IgD-negative memory B cell (primary cell): ENCODE measurements around the gene SP110. TPM values are rescaled to one million over a fixed set of nuclear protein-coding genes. Genes with fewer than 3 reads are reported as not detected.
A peak's percentile ranks its signal among the peaks of the same experiment; 100 is the strongest.
"Not testable (repeated sequence)": the region's sequence is repeated elsewhere in the genome, so short reads cannot be mapped to it uniquely, and the experiment has no call there.

ENCODE experiments used
- H3K27ac Mint-ChIP-seq, 3 donors: one replicate each; pipeline ENCODE4 v1.8.0; 2020 to 2022; ENCODE audit warnings: mild to moderate bottlenecking in 3 of 3, mixed read lengths in 3 of 3, moderate library complexity in 1 of 3
- H3K27me3 Mint-ChIP-seq: one replicate; pipeline ENCODE4 v1.8.0; 2021; ENCODE audit warnings: mixed read lengths
- H3K36me3 Mint-ChIP-seq: one replicate; pipeline ENCODE4 v1.8.0; 2020; ENCODE audit warnings: mild to moderate bottlenecking, mixed read lengths
- H3K4me1 Mint-ChIP-seq, 3 donors: one replicate each; pipeline ENCODE4 v1.8.0; 2020 to 2022; ENCODE audit warnings: mixed read lengths in 3 of 3, mild to moderate bottlenecking in 1 of 3
- H3K4me3 Mint-ChIP-seq, 4 donors: one replicate each; pipeline ENCODE4 v1.8.0; 2020 to 2022; ENCODE audit warnings: mild to moderate bottlenecking in 4 of 4, mixed read lengths in 4 of 4, moderate library complexity in 3 of 4
- H3K9me3 Mint-ChIP-seq, 3 donors: one replicate each; pipeline ENCODE4 v1.8.0; 2020 to 2021; ENCODE audit warnings: mixed read lengths in 3 of 3, mild to moderate bottlenecking in 1 of 3
- polyA plus RNA-seq: library from polyadenylated mRNA; unstranded; fragments of 300-500 nt; fragmentation: Illumina TruSeq; gene quantifications from one replicate; pipeline ENCODE4 v1.2.3, GENCODE V29; 2021

Gene SP110
- polyA plus RNA-seq, 1 donor from 2014 or later = 273 TPM

- Mint-ChIP-seq H3K4me3 (peak overlapping the region in 3 of 4 donors; percentile 77 to 90 (median 85)), H3K27ac (peak overlapping the region; percentile 5 to 85 (median 39)), H3K4me1 (peaks cover 44 to 59% (median 46%) of the 10 kb centered on the region in 3 donors), H3K27me3 (peaks cover 2% of the 10 kb centered on the region), H3K36me3 (peaks cover 24% of the 10 kb centered on the region), H3K9me3 (peaks cover 5 to 16% (median 6%) of the 10 kb centered on the region in 3 donors)
These were observed 14.4 kb upstream of the SP110 start for GRCh38 chr2:230234122-230234722.

- Mint-ChIP-seq H3K36me3 (peaks cover 18% of the 10 kb centered on the region), H3K27ac (peak overlapping the region; percentile 63 to 85 (median 82)), H3K27me3 (peaks cover 2% of the 10 kb centered on the region), H3K4me1 (peaks cover 50 to 70% (median 57%) of the 10 kb centered on the region in 3 donors), H3K9me3 (peaks cover 5 to 16% (median 6%) of the 10 kb centered on the region in 3 donors), H3K4me3 (peak overlapping the region; percentile 74 to 99 (median 94))
These were observed 11.5 kb upstream of the SP110 start for GRCh38 chr2:230231251-230231650.

DNA sequence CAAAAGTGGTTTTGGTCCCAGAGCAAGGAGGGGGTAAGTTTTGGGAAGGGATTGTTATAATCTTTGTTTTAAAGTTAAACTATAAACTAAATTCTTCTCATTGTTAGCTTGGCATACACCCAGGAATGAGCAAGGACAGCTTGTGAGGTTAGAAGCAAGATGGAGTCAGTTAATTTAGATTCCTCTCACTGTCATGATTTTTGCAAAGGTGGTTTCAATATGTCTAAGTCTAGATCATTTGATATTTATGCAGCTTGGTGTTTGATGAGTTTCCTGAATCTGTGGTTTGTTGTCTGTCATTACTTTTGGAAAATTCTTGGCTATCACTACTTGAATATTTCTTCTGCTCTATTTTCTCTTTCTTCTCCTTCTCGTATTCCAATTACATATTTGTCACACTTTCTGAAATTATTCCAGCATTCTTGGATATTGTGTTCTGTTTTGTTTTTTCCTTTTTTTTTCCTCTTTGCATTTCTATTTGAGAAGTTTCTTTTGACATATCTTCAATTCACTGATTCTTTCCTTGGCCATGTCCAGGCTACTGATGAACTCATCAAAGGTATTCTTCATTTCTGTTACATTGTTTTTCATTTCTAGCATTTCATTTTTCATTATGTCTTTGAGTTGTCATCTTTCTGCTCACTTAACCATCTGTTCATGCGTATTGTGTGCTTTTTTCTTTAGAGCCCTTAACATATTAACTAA is 10.9 kb upstream of the SP110 start:
- Mint-ChIP-seq H3K4me1 (peaks cover 50 to 67% (median 55%) of the 10 kb centered on the region in 3 donors), H3K27ac (peak overlapping the region; percentile 63 to 96 (median 85)), H3K4me3 (peak overlapping the region; percentile 94 to 99 (median 96)), H3K36me3 (peaks cover 18% of the 10 kb centered on the region), H3K27me3 (peaks cover 2% of the 10 kb centered on the region), H3K9me3 (peaks cover 5 to 16% (median 6%) of the 10 kb centered on the region in 3 donors)

GRCh38 chr2:230230087-230230486 is 10.3 kb upstream of the SP110 start:
- Mint-ChIP-seq H3K4me1 (peaks cover 46 to 66% (median 57%) of the 10 kb centered on the region in 3 donors), H3K27ac (peak overlapping the region; percentile 63 to 96 (median 85)), H3K27me3 (peaks cover 2% of the 10 kb centered on the region), H3K4me3 (peak overlapping the region; percentile 94 to 99 (median 96)), H3K9me3 (peaks cover 5 to 16% (median 6%) of the 10 kb centered on the region in 3 donors), H3K36me3 (peaks cover 18% of the 10 kb centered on the region)

DNA sequence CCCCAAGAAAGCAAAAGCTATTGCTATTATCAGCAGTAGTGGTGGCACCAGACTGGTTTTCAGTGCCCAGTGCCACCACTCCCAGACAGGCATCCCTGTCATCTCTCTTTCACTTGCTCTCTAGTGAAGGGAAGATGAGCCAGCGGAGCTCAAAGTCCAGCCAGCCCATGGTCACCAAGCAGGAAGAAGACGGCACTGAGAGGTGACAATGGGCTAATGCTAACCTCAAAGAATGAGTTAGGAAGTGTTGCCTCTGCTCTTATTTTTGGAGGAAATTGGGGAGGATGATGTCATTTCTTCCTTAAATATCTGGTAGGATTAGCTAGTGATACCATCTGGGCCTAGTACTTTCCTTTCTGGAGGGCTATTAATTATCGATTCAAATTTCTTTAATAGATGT is 7.4 kb upstream of the SP110 start:
- Mint-ChIP-seq H3K9me3 (peaks cover 5 to 16% (median 6%) of the 10 kb centered on the region in 3 donors), H3K4me1 (peaks cover 30 to 67% (median 62%) of the 10 kb centered on the region in 3 donors), H3K27me3 (peaks cover 1% of the 10 kb centered on the region), H3K36me3 (peaks cover 16% of the 10 kb centered on the region), H3K27ac (peak overlapping the region; percentile 87 to 95 (median 95)), H3K4me3 (peak overlapping the region; percentile 94 to 99 (median 96))

GRCh38 chr2:230226051-230226551 is 6.3 kb upstream of the SP110 start:
- Mint-ChIP-seq H3K27ac (peak overlapping the region; percentile 81 to 97 (median 97)), H3K36me3 (peaks cover 16% of the 10 kb centered on the region), H3K27me3 (no peaks in the 10 kb centered on the region), H3K9me3 (peaks cover 3 to 13% (median 5%) of the 10 kb centered on the region in 3 donors), H3K4me1 (peaks cover 27 to 65% (median 64%) of the 10 kb centered on the region in 3 donors), H3K4me3 (peak overlapping the region; percentile 84 to 99 (median 95))

DNA sequence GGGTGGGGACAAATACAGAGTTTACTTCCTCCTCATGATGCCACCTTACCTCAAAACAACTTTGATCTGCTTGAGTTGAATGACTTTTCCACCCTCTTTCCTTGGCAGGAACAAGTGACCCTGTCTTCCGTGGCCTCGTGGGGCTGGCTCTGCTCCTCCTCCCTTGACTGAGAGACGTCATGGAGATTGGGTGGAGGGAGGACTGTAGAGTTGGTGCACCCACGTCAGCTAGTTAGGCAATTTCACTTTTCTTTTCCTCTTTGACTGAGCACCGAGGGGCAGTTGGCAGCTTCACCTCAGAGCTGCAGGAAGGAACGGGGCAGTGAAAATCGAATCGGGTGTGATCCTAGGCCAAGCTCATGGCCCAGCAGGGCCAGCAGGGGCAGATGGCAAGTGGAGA is 5.7 kb upstream of the SP110 start, which contains the start of gene SP140:
TSS of gene SP140 (plus strand) at position 251 of the 400 bp plus-strand sequence. CDS start at position 360, 109 bp downstream.
- Mint-ChIP-seq H3K4me3 (peak within 1 kb of the TSS; percentile 84 to 99 (median 95)), H3K27me3 (no peaks in the 10 kb centered on the region), H3K36me3 (peaks cover 12% of the 10 kb centered on the region), H3K9me3 (peaks cover 0 to 7% (median 2%) of the 10 kb centered on the region in 3 donors), H3K27ac (peak within 1 kb of the TSS; percentile 81 to 97 (median 97)), H3K4me1 (peaks cover 21 to 60% (median 59%) of the 10 kb centered on the region in 3 donors)

GRCh38 chr2:230224458-230224857 is 4.7 kb upstream of the SP110 start:
- Mint-ChIP-seq H3K36me3 (peaks cover 4% of the 10 kb centered on the region), H3K4me1 (peaks cover 30 to 60% (median 59%) of the 10 kb centered on the region in 3 donors), H3K27ac (peak overlapping the region; percentile 81 to 97 (median 97)), H3K4me3 (peak overlapping the region; percentile 84 to 99 (median 95)), H3K9me3 (no peaks in the 10 kb centered on the region), H3K27me3 (no peaks in the 10 kb centered on the region)

DNA sequence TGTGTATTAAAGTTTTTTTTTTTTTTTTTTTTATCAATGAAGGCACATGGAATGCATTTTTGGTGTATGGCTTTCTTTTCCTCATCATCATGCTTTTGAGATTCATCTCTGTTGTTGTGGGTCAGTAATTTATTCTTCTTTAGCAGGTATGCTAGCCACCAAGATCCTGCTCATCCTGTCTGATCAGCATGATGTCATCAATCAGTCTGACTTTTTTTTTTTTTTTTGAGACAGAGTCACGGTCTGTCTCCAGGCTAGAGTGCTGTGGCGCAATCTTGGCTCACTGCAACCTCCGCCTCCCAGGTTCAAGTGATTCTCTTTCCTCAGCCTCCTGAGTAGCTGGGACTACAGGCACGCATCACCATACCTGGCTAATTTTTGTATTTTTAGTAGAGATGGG is 3.0 kb upstream of the SP110 start:
- not testable (repeated sequence) for H3K36me3 Mint-ChIP-seq, H3K9me3 Mint-ChIP-seq, H3K27me3 Mint-ChIP-seq
- Mint-ChIP-seq H3K4me1 (peaks cover 31 to 57% (median 57%) of the 10 kb centered on the region in 3 donors), H3K4me3 (peak overlapping the region; percentile 12 to 99 (median 50)), H3K27ac (peak overlapping the region; percentile 81 to 97 (median 94))

DNA sequence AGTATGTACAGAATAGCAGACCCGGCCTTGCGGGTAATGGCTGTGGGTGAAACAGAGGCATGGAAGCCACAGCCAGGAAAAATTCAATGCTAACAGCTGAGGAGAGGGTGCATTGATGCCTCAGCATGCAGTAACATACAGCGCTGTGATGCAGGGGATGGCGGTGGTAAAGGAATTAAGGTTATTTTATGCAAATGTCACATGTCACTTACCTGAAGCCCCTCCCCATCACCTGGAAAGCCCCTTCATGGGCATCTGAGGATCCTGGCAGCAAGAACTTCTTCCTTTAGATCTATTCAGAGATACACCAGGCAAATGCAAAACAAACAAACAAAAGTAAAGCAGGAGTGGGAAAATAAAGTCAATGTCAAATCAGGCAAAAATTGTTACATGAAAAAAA is 1.7 kb upstream of the SP110 start:
- H3K4me1 Mint-ChIP-seq = peaks cover 32 to 63% (median 61%) of the 10 kb centered on the region in 3 donors
- H3K4me3 Mint-ChIP-seq = peak overlapping the region; percentile 39 to 86 (median 50)
- H3K27me3 Mint-ChIP-seq = no peaks in the 10 kb centered on the region
- peak overlapping the region; percentile 21 to 95 (median 94) for H3K27ac Mint-ChIP-seq
- no peaks in the 10 kb centered on the region for H3K9me3 Mint-ChIP-seq
- peaks cover 6% of the 10 kb centered on the region for H3K36me3 Mint-ChIP-seq

DNA sequence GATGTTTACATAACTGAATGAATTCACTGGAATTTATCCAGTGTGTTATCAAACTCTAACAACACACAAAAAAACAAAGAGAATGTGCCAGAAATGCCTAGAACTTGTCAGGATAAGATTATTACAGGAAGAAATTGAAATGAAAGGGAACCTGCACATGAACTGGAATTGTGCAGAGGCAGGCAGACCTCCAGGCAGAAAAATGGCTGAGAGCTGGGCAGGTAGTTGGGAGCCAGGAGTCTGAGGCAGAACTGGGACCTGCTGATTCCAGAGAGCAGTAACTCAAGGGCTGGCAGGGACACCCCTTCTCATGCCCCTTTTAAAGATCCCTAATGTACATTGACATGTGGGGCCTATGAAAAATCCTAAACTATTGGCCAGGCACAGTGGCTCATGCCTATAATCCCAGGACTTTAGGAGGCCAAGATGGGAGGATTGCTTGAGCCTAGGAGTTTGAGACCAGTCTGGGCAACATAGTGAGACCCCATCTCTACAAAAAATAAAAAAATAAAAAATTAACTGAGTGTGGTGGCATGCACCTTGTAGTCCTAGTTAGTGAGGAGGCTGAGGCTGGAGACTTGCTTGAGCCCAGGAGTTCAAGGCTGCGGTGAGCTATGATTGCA is 674 bp upstream of the SP110 start:
- Mint-ChIP-seq H3K4me1 (peaks cover 32 to 70% (median 66%) of the 10 kb centered on the region in 3 donors), H3K27me3 (no peaks in the 10 kb centered on the region), H3K27ac (peak overlapping the region; percentile 86 to 99 (median 94)), H3K4me3 (peak overlapping the region; percentile 92 to 100 (median 98)), H3K9me3 (no peaks in the 10 kb centered on the region), H3K36me3 (peaks cover 12% of the 10 kb centered on the region)

DNA sequence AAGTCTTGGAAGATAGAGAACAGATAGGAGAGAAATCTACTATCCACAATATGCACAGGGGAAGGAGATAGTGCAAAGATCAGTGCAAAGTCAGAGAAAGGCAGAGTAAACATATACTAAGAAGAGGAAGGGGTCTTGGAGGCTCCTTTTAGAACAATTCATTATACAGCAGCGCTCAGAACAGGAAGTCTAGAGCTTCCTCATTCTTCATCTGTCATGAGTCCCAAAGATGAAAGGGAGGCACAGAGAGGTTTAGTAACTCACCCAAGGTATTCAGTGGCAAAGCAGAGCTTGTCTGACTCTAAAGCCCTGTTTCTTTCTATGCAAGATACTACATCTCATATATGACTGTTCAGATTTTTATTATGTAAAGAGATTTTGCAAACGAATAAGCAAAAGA is 1.4 kb downstream of the SP110 start:
- Mint-ChIP-seq H3K36me3 (peaks cover 14% of the 10 kb centered on the region), H3K27ac (peak overlapping the region; percentile 40 to 77 (median 76)), H3K9me3 (no peaks in the 10 kb centered on the region), H3K4me3 (peak overlapping the region; percentile 92 to 100 (median 98)), H3K4me1 (peaks cover 35 to 61% (median 50%) of the 10 kb centered on the region in 3 donors), H3K27me3 (no peaks in the 10 kb centered on the region)

GRCh38 chr2:230217424-230217823 is 2.4 kb downstream of the SP110 start:
- H3K9me3 Mint-ChIP-seq = no peaks in the 10 kb centered on the region
- peak overlapping the region; percentile 28 to 76 (median 61) for H3K27ac Mint-ChIP-seq
- H3K36me3 Mint-ChIP-seq = peaks cover 16% of the 10 kb centered on the region
- H3K4me3 Mint-ChIP-seq = peak overlapping the region; percentile 92 to 100 (median 98)
- no peaks in the 10 kb centered on the region for H3K27me3 Mint-ChIP-seq
- peaks cover 35 to 54% (median 41%) of the 10 kb centered on the region in 3 donors for H3K4me1 Mint-ChIP-seq

GRCh38 chr2:230216489-230216888 is 3.3 kb downstream of the SP110 start:
- peaks cover 35 to 54% (median 38%) of the 10 kb centered on the region in 3 donors for H3K4me1 Mint-ChIP-seq
- peak overlapping the region in 1 of 3 donors; percentile 39 for H3K27ac Mint-ChIP-seq
- H3K27me3 Mint-ChIP-seq = no peaks in the 10 kb centered on the region
- peak overlapping the region in 2 of 4 donors; percentile 53 to 99 for H3K4me3 Mint-ChIP-seq
- H3K9me3 Mint-ChIP-seq = no peaks in the 10 kb centered on the region
- H3K36me3 Mint-ChIP-seq = peaks cover 16% of the 10 kb centered on the region
